GM23248 (cell line): ENCODE data around the gene RRAS2.

Source experiments
- EZH2 ChIP-seq: fragments of 200-600 bp; sonication (generic); IDR thresholded peaks from 2 replicates; pipeline ENCODE4 v1.6.1; 2018; ENCODE audit warnings: antibody characterized with exemption, mild to moderate bottlenecking; ENCODE audit not compliant: insufficient read depth, poor library complexity, severe bottlenecking
- EZH2phosphoT487 ChIP-seq: fragments of 200-600 bp; sonication (generic); IDR thresholded peaks from 2 replicates; pipeline ENCODE4 v1.6.1; 2018; ENCODE audit warnings: antibody characterized with exemption, moderate library complexity, mild to moderate bottlenecking, low read depth; ENCODE audit not compliant: insufficient read depth

DNA sequence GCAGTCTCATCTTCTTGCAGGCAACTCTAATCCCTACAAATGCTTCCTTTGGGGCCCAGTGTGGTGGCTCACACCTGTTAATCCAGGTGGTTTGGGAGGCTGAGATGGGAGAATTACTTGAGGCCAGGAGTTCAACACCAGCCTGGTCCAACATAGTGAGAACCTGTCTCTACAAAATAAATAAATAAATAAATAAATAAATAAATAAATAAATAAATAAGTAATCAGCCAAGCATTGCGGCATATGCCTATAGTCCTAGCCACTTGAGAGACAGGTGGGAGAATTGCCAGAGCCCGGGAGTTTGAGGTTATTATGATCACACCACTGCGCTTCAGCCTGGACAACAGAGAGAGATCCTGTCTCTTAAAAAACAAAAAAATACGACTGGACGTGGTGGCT lies 34.1 kb upstream of the RRAS2 start:
- TF ChIP-seq EZH2 (no peak), EZH2phosphoT487 (no peak)
